GM23338 (cell line): ENCODE measurements around the gene ZNF543. TPM values are rescaled to one million over a fixed set of nuclear protein-coding genes. Genes with fewer than 3 reads are reported as not detected.

Source experiments
- ATAC-seq: fragments of 200-7000 bp; cut with Tn5 transposase; 3 replicates; pipeline ENCODE4 v1.9.1; 2020
- DNase-seq: peaks from one replicate; pipeline ENCODE4 v3.0.0-alpha.2; 2015; ENCODE audit warnings: low spot score
- H2AFZ ChIP-seq: fragments of 200-600 bp; sonication (generic); 2 replicates; pipeline ENCODE4 v1.8.0; 2016; ENCODE audit warnings: antibody characterized with exemption, mild to moderate bottlenecking, moderate library complexity
- H3F3A ChIP-seq: fragments of 200-600 bp; sonication (generic); replicated peaks from 2 replicates; pipeline ENCODE4 v1.8.0; 2017; ENCODE audit warnings: antibody characterized with exemption, mixed run types, low read depth
- H3K27ac ChIP-seq: fragments of 200-600 bp; sonication (generic); 2 replicates; pipeline ENCODE4 v1.6.1; 2016; ENCODE audit warnings: low read depth
- H3K27me3 ChIP-seq: fragments of 200-600 bp; sonication (generic); 2 replicates; pipeline ENCODE4 v1.8.0; 2016; ENCODE audit warnings: mild to moderate bottlenecking, mixed run types, moderate library complexity; ENCODE audit not compliant: insufficient read depth
- H3K36me3 ChIP-seq: fragments of 200-600 bp; sonication (generic); 2 replicates; pipeline ENCODE4 v1.8.0; 2016; ENCODE audit warnings: mild to moderate bottlenecking; ENCODE audit not compliant: insufficient read depth
- H3K4me1 ChIP-seq: fragments of 200-600 bp; sonication (generic); 2 replicates; pipeline ENCODE4 v1.8.0; 2016; ENCODE audit warnings: mild to moderate bottlenecking, moderate library complexity; ENCODE audit not compliant: insufficient read depth
- H3K4me2 ChIP-seq: fragments of 200-600 bp; sonication (generic); 2 replicates; pipeline ENCODE4 v1.7.1; 2017; ENCODE audit warnings: mixed run types
- H3K4me3 ChIP-seq: fragments of 200-600 bp; sonication (generic); 2 replicates; pipeline ENCODE4 v1.6.1; 2016; ENCODE audit warnings: mixed run types
- H3K79me2 ChIP-seq: fragments of 200-600 bp; sonication (generic); replicated peaks from 2 replicates; pipeline ENCODE4 v1.8.0; 2017; ENCODE audit warnings: mild to moderate bottlenecking; ENCODE audit not compliant: insufficient read depth
- H3K9me2 ChIP-seq: fragments of 200-600 bp; sonication (generic); 2 replicates; pipeline ENCODE4 v1.8.0; 2017; ENCODE audit not compliant: insufficient read depth
- H4K20me1 ChIP-seq: fragments of 200-600 bp; sonication (generic); replicated peaks from 2 replicates; pipeline ENCODE4 v1.8.0; 2017; ENCODE audit warnings: mild to moderate bottlenecking; ENCODE audit not compliant: insufficient read depth
- H3K27ac Mint-ChIP-seq: 2 replicates; pipeline ENCODE4 v1.8.0; 2020; ENCODE audit warnings: inconsistent platforms, mild to moderate bottlenecking, moderate library complexity, mixed read lengths
- H3K27me3 Mint-ChIP-seq: 3 replicates; pipeline ENCODE4 v1.8.0; 2022; ENCODE audit warnings: low read depth, mild to moderate bottlenecking, moderate library complexity, mixed read lengths, inconsistent platforms; ENCODE audit not compliant: insufficient read depth, poor library complexity
- H3K36me3 Mint-ChIP-seq: 3 replicates; pipeline ENCODE4 v1.8.0; 2021; ENCODE audit warnings: low read depth, mild to moderate bottlenecking, inconsistent platforms, moderate library complexity, mixed read lengths
- H3K4me1 Mint-ChIP-seq: 3 replicates; pipeline ENCODE4 v1.8.0; 2020; ENCODE audit warnings: mild to moderate bottlenecking, inconsistent platforms, mixed read lengths
- H3K4me3 Mint-ChIP-seq: 3 replicates; pipeline ENCODE4 v1.8.0; 2021; ENCODE audit warnings: moderate library complexity, mild to moderate bottlenecking, inconsistent platforms, mixed read lengths
- H3K9me3 Mint-ChIP-seq: 3 replicates; pipeline ENCODE4 v1.8.0; 2020; ENCODE audit warnings: moderate library complexity, mild to moderate bottlenecking, inconsistent platforms, mixed read lengths
- CREB1 ChIP-seq: fragments of 250-450 bp; sonication (Bioruptor Pico); IDR thresholded peaks from 2 replicates; pipeline ENCODE4 v1.5.0; 2020; ENCODE audit warnings: low read depth, mild to moderate bottlenecking, moderate library complexity
- CTCF ChIP-seq, 2 experiments: fragments of 200-600 bp in 1 of 2; sonication (generic) in 1 of 2; conservative IDR thresholded peaks; 2 replicates each; pipeline versions ENCODE4 v1.5.1 to v1.6.1; 2016 to 2017; ENCODE audit warnings: antibody characterized with exemption in 2 of 2, low read depth in 2 of 2, mild to moderate bottlenecking in 2 of 2, moderate library complexity in 1 of 2
- EZH2 ChIP-seq: fragments of 200-600 bp; sonication (generic); IDR thresholded peaks from one replicate; pipeline ENCODE4 v1.8.0; 2017; ENCODE audit warnings: antibody characterized with exemption, mild to moderate bottlenecking, low read depth; ENCODE audit not compliant: unreplicated experiment
- EZH2phosphoT487 ChIP-seq: fragments of 200-600 bp; sonication (generic); IDR thresholded peaks from one replicate; pipeline ENCODE4 v1.8.1; 2018; ENCODE audit warnings: antibody characterized with exemption; ENCODE audit not compliant: unreplicated experiment
- JUNB ChIP-seq: IDR thresholded peaks from one replicate; pipeline ENCODE4 v1.6.1; 2016; ENCODE audit warnings: antibody characterized with exemption; ENCODE audit not compliant: unreplicated experiment
- NANOG ChIP-seq: IDR thresholded peaks from 2 replicates; pipeline ENCODE4 v1.6.1; 2016; ENCODE audit warnings: antibody characterized with exemption, borderline replicate concordance
- POLR2AphosphoS5 ChIP-seq: IDR thresholded peaks from 2 replicates; pipeline ENCODE4 v1.6.1; 2016; ENCODE audit warnings: antibody characterized with exemption, low read depth
- STAT1 ChIP-seq: IDR thresholded peaks from one replicate; pipeline ENCODE4 v1.6.1; 2016; ENCODE audit warnings: antibody characterized with exemption; ENCODE audit not compliant: unreplicated experiment
- ZNF114 ChIP-seq: fragments of 250-450 bp; sonication (Bioruptor Pico); IDR thresholded peaks from 2 replicates; pipeline ENCODE4 v1.5.0; 2020; ENCODE audit warnings: mild to moderate bottlenecking, moderate library complexity
- ZNF331 ChIP-seq: fragments of 250-450 bp; sonication (Bioruptor Pico); IDR thresholded peaks from 2 replicates; pipeline ENCODE4 v1.5.0; 2020; ENCODE audit warnings: low read depth, mild to moderate bottlenecking, moderate library complexity
- ZNF462 ChIP-seq: fragments of 250-450 bp; sonication (Bioruptor Pico); IDR thresholded peaks from 2 replicates; pipeline ENCODE4 v1.5.0; 2020; ENCODE audit warnings: mild to moderate bottlenecking, moderate library complexity
- polyA plus RNA-seq: library from polyadenylated mRNA; unstranded; fragments of >200 nt; fragmentation: Nextera tagmentation; extraction: Ambion mirVana; gene quantifications from 2 replicates; pipeline ENCODE4 v1.2.1, GENCODE V29; 2016
- total RNA-seq: library from RNA; depleted of rRNA; stranded (reverse); fragments of >200 nt; shearing (Covaris generic); gene quantifications from 2 replicates; pipeline ENCODE4 v1.2.3, GENCODE V29; 2014
- TF ChIP-seq, protein P1 (sequence below): IDR thresholded peaks from one replicate; pipeline ENCODE4 v1.6.1; 2018; ENCODE audit warnings: antibody characterized with exemption; ENCODE audit not compliant: unreplicated experiment
- TF ChIP-seq, protein P2 (sequence below): IDR thresholded peaks from 2 replicates; pipeline ENCODE4 v1.6.1; 2016; ENCODE audit warnings: antibody characterized with exemption

ZNF543 gene
- total and polyA plus RNA-seq, 2 experiments from 2014 or later = 2.4 to 10.3 TPM

- Histone ChIP-seq H3K79me2 (peaks cover 42% of the 10 kb centered on the region), H3K4me3 (peak overlapping the region; percentile 68), H4K20me1 (peaks cover 25% of the 10 kb centered on the region; the same call in 1 of the 2 replicates), H3K36me3 (peaks cover 4% of the 10 kb centered on the region), H3K27ac (peak overlapping the region; percentile 99), H3K27me3 (no peaks in the 10 kb centered on the region), H3F3A (no peaks in the 10 kb centered on the region), H3K9me2 (no peaks in the 10 kb centered on the region), H3K4me1 (peaks cover 13% of the 10 kb centered on the region), H3K4me2 (peak overlapping the region; percentile 80), H2AFZ (no peak overlapping the region)
- Mint-ChIP-seq H3K27me3 (peaks cover 9% of the 10 kb centered on the region), H3K9me3 (no peaks in the 10 kb centered on the region; the same call in 2 of the 3 replicates), H3K4me3 (no peak overlapping the region), H3K36me3 (peaks cover 33% of the 10 kb centered on the region), H3K27ac (no peak overlapping the region), H3K4me1 (peaks cover 11% of the 10 kb centered on the region)
- DNase-seq (peak; percentile 98), ATAC-seq (peak; percentile 91)
- TF ChIP-seq JUNB (no peak), ZNF114 (CRISPR knock-in tag) (no peak), NANOG (no peak), CREB1 (peak; percentile 60), STAT1 (no peak), EZH2 (no peak), ZNF462 (CRISPR knock-in tag) (no peak), CTCF (conservative IDR thresholded peaks at IDR 0.05; ENCODE audit: low read depth in 2 of 2) (peak; percentile 19 to 44; a peak in 2 of 4 replicates), ZNF331 (CRISPR knock-in tag) (no peak), EZH2phosphoT487 (no peak), POLR2AphosphoS5 (peak; percentile 73)
- TF ChIP-seq, protein P1, sequence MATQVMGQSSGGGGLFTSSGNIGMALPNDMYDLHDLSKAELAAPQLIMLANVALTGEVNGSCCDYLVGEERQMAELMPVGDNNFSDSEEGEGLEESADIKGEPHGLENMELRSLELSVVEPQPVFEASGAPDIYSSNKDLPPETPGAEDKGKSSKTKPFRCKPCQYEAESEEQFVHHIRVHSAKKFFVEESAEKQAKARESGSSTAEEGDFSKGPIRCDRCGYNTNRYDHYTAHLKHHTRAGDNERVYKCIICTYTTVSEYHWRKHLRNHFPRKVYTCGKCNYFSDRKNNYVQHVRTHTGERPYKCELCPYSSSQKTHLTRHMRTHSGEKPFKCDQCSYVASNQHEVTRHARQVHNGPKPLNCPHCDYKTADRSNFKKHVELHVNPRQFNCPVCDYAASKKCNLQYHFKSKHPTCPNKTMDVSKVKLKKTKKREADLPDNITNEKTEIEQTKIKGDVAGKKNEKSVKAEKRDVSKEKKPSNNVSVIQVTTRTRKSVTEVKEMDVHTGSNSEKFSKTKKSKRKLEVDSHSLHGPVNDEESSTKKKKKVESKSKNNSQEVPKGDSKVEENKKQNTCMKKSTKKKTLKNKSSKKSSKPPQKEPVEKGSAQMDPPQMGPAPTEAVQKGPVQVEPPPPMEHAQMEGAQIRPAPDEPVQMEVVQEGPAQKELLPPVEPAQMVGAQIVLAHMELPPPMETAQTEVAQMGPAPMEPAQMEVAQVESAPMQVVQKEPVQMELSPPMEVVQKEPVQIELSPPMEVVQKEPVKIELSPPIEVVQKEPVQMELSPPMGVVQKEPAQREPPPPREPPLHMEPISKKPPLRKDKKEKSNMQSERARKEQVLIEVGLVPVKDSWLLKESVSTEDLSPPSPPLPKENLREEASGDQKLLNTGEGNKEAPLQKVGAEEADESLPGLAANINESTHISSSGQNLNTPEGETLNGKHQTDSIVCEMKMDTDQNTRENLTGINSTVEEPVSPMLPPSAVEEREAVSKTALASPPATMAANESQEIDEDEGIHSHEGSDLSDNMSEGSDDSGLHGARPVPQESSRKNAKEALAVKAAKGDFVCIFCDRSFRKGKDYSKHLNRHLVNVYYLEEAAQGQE = peak; percentile 35
- TF ChIP-seq, protein P2, sequence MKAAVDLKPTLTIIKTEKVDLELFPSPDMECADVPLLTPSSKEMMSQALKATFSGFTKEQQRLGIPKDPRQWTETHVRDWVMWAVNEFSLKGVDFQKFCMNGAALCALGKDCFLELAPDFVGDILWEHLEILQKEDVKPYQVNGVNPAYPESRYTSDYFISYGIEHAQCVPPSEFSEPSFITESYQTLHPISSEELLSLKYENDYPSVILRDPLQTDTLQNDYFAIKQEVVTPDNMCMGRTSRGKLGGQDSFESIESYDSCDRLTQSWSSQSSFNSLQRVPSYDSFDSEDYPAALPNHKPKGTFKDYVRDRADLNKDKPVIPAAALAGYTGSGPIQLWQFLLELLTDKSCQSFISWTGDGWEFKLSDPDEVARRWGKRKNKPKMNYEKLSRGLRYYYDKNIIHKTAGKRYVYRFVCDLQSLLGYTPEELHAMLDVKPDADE = 0 out of 2 replicates have a peak, but pooled peaks have one; percentile 44
Observed at GRCh38 chr19:57279418-57280164, 40.7 kb upstream of the ZNF543 start.
